Kidney (tissue), 14 donors: ENCODE results near the gene PLEKHG5. TPM values are rescaled to one million over a fixed set of nuclear protein-coding genes. Genes with fewer than 3 reads are reported as not detected.

ENCODE experiments used
- DNase-seq, 5 donors: peaks; one replicate each; pipeline ENCODE4 v3.0.0-alpha.2; 2013 to 2020
- FAIRE-seq: peaks from 2 replicates; lab custom pipeline; 2012; peaks lifted over from hg19 to GRCh38; lab: Jason Lieb, UNC
- H3K27ac ChIP-seq, 2 donors: one replicate each; pipeline ENCODE4 v1.7.0; 2013; ENCODE audit warnings: low read depth in 2 of 2, low read length in 2 of 2, inconsistent platforms in 1 of 2
- H3K27me3 ChIP-seq: one replicate; pipeline ENCODE4 v1.7.1; 2013; ENCODE audit warnings: low read length, inconsistent platforms; ENCODE audit not compliant: control insufficient read depth, insufficient read depth
- H3K36me3 ChIP-seq, 3 donors: one replicate each; pipeline versions ENCODE4 v1.7.0 to v1.7.1; 2013; ENCODE audit warnings: low read length in 3 of 3, control low read depth in 1 of 3, inconsistent platforms in 1 of 3; ENCODE audit not compliant: insufficient read depth in 3 of 3, control insufficient read depth in 2 of 3
- H3K4me1 ChIP-seq, 3 donors: one replicate each; pipeline versions ENCODE4 v1.7.0 to v1.7.1; 2013; ENCODE audit warnings: low read length in 3 of 3, inconsistent platforms in 1 of 3, low read depth in 1 of 3; ENCODE audit not compliant: control insufficient read depth in 2 of 3, insufficient read depth in 2 of 3
- H3K4me3 ChIP-seq, 3 donors: one replicate each; pipeline versions ENCODE4 v1.7.0 to v1.8.1; 2013; ENCODE audit warnings: low read length in 3 of 3, control low read depth in 1 of 3, inconsistent platforms in 1 of 3
- H3K9ac ChIP-seq, 3 donors: one replicate each; pipeline versions ENCODE4 v1.7.0 to v1.7.1; 2013; ENCODE audit warnings: low read length in 3 of 3, control low read depth in 1 of 3, inconsistent platforms in 1 of 3
- H3K9me3 ChIP-seq, 3 donors: one replicate each; pipeline versions ENCODE4 v1.7.0 to v1.7.1; 2013; ENCODE audit warnings: low read length in 3 of 3, control low read depth in 1 of 3, inconsistent platforms in 1 of 3; ENCODE audit not compliant: control insufficient read depth in 2 of 3, insufficient read depth in 1 of 3
- intact Hi-C: fragments of 100-400 bp; cut with DNase I; formaldehyde crosslinking; loops from one replicate; pipeline ENCODE4 v1.11.1; 2022
- polyA plus RNA-seq: library from polyadenylated mRNA; stranded (reverse); fragments of 350-450 nt; fragmentation: Illumina TruSeq; extraction: RNeasy Lipid Tissue Mini Kit (QIAGEN cat#74804); gene quantifications from one replicate; pipeline ENCODE4 v1.2.3, GENCODE V29; 2014; ENCODE audit warnings: low read depth, low replicate concordance; ENCODE audit not compliant: insufficient read depth
- total RNA-seq: library from RNA; stranded (reverse); fragmentation: NEBNext Ultra II Directional; extraction: Animal tissue kit (Norgen Biotek cat#: 25700); gene quantifications from one replicate; pipeline ENCODE4 v1.2.1, GENCODE V29; 2021
- TF ChIP-seq, protein P1 (sequence below): IDR thresholded peaks from 3 replicates; pipeline ENCODE4 v1.5.1; 2012; ENCODE audit warnings: mild to moderate bottlenecking, moderate library complexity, borderline replicate concordance; ENCODE audit not compliant: insufficient read depth; ENCODE audit errors: extremely low read depth
- donor health status: control.
- donor health status: control.
- donor health status: control.
- donor health status: control.
- donor health status: control.
- donor health status: DM: yes; HTN: yes; CAD: no.
- donor health status: Normal renal cell carcinoma (clear cell type).

Gene PLEKHG5
- total and polyA plus RNA-seq, 2 donors from 2014 or later = 4.4 to 14.0 TPM

DNA sequence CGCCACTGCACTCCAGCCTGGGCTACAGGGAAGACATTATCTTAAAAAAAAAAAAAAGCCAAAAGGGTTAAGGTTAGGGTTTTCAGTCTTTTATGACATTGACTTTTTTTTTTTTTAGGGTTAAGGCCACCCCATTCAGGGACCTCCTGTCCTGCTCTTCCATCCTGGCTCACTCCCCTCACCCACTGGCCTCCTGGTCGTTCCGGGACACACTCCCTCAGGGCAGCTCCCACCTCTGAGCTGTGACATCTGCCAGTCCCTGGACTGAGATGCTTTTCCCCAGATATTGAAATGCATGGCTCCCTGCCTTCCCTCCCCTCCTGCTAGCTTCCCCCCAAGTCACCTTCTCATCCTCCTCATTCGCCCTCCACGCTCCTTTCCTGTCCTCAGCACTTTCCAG is 9.6 kb downstream of the PLEKHG5 start:
- Histone ChIP-seq H3K27me3 (no peaks in the 10 kb centered on the region), H3K9ac (no peak overlapping the region)
- peak in 1 of 5 donors; percentile 58 for DNase-seq

DNA sequence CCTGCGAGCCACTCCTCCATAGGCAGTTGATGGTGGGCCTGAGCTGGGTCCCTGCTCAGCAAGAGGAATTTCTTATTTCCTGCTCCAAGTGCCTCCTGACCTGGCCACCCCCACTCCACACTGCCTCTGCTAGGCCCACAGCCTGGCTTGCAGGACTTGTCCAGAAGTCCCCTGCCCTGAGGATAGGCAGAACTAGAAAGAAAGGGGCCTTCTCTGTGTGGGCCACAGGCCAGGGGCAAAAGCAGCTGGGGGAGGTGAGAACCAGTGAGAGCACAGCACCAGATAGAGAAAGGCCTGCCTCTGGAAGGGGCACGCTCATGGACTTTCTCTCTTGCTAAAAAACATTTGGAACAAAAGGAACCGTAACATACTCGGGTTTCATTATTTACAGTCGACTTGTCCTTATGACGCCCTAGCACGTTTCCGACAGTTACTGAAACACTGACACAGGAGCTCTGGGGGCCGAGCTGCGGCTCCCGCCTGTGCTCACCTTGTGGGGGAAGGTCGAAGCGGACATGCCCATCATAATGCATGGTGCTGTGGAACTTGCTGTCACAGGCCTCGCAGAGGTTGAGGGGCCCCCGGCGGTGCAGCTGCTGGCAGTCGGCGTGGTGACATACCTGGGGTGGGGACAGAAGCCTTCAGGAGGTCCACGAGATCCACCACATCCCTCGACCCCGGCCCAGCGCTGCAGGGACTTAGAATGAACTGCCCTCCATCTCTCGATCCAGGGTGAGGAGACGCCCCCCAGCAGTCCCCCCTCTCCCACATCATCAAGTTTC is 14.2 kb downstream of the PLEKHG5 start:
- DNase-seq (peak in 4 of 5 donors; percentile 47 to 65 (median 58)), FAIRE-seq (no peak)
- intact Hi-C loops = no loop called here
- no peak overlapping the region for H3K9ac ChIP-seq
- no peaks in the 10 kb centered on the region for H3K27me3 ChIP-seq
- no peaks in the 10 kb centered on the region for H3K4me1 ChIP-seq
- no peak overlapping the region for H3K4me3 ChIP-seq
- H3K27ac ChIP-seq = no peak overlapping the region
- TF ChIP-seq, protein P1, sequence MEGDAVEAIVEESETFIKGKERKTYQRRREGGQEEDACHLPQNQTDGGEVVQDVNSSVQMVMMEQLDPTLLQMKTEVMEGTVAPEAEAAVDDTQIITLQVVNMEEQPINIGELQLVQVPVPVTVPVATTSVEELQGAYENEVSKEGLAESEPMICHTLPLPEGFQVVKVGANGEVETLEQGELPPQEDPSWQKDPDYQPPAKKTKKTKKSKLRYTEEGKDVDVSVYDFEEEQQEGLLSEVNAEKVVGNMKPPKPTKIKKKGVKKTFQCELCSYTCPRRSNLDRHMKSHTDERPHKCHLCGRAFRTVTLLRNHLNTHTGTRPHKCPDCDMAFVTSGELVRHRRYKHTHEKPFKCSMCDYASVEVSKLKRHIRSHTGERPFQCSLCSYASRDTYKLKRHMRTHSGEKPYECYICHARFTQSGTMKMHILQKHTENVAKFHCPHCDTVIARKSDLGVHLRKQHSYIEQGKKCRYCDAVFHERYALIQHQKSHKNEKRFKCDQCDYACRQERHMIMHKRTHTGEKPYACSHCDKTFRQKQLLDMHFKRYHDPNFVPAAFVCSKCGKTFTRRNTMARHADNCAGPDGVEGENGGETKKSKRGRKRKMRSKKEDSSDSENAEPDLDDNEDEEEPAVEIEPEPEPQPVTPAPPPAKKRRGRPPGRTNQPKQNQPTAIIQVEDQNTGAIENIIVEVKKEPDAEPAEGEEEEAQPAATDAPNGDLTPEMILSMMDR = no peak
- H3K9me3 ChIP-seq = no peaks in the 10 kb centered on the region
- H3K36me3 ChIP-seq = no peaks in the 10 kb centered on the region

More for the DNA sequence above, 9.6 kb downstream of the PLEKHG5 start:
- Histone ChIP-seq H3K36me3 (no peaks in the 10 kb centered on the region), H3K4me1 (peaks cover 0 to 7% (median 0%) of the 10 kb centered on the region in 3 donors), H3K4me3 (no peak overlapping the region), H3K27ac (no peak overlapping the region), H3K9me3 (no peaks in the 10 kb centered on the region)
- intact Hi-C loops = no loop called here
- TF ChIP-seq, protein P1 = no peak
- no peak for FAIRE-seq

DNA sequence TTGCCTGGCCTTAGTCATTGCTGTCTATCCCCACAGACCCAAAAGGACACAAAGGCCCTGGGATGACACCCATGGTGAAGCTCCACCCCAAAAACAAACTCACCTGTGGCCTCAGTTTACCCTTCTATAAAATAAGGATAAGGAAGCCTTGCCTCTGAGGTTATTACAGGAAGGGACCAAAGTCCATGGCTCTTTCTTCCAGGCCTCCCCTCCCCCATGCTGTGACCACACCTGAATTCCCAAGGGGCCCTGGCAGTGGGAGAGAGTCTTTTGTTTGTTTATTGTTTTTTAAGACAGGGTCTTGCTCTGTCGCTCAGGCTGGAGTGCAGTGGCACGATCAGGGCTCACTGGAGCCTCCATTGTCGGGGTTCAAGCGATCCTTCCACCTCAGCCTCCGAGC is 15.0 kb downstream of the PLEKHG5 start:
- H3K9me3 ChIP-seq = no peaks in the 10 kb centered on the region
- TF ChIP-seq, protein P1 = no peak

More for the DNA sequence above, 15.0 kb downstream of the PLEKHG5 start:
- Histone ChIP-seq H3K27ac (no peak overlapping the region), H3K4me3 (no peak overlapping the region), H3K4me1 (no peaks in the 10 kb centered on the region), H3K36me3 (no peaks in the 10 kb centered on the region), H3K9ac (no peak overlapping the region), H3K27me3 (no peaks in the 10 kb centered on the region)
- no peak for FAIRE-seq
- intact Hi-C loops = no loop called here
- peak in 1 of 5 donors; percentile 51 for DNase-seq
